Left lung (tissue), 10 donors: ENCODE data around the gene DNMT1. TPM values are rescaled to one million over a fixed set of nuclear protein-coding genes. Genes with fewer than 3 reads are reported as not detected.

Source experiments
- ATAC-seq: fragments of 200-7000 bp; cut with Tn5 transposase; one replicate; pipeline ENCODE4 v1.9.1; 2020; ENCODE audit warnings: moderate library complexity
- DNase-seq, 4 donors: peaks; one replicate each; pipeline ENCODE4 v3.0.0-alpha.2; 2013 to 2020
- H3K27ac ChIP-seq, 2 donors: fragments of 200-600 bp; sonication (generic) in 1 of 2; one replicate each; pipeline versions ENCODE4 v1.5.0 to v1.8.0; 2020 to 2021
- H3K27me3 ChIP-seq, 2 donors: fragments of 200-600 bp; sonication (generic) in 1 of 2; one replicate each; pipeline versions ENCODE4 v1.5.0 to v1.8.0; 2020 to 2021
- H3K36me3 ChIP-seq, 2 donors: fragments of 200-600 bp; sonication (generic) in 1 of 2; one replicate each; pipeline versions ENCODE4 v1.5.0 to v1.8.0; 2020 to 2021
- H3K4me1 ChIP-seq, 2 donors: fragments of 200-600 bp; one replicate each; pipeline ENCODE4 v1.8.0; 2021
- H3K4me3 ChIP-seq, 2 donors: fragments of 200-600 bp; sonication (generic) in 1 of 2; one replicate each; pipeline versions ENCODE4 v1.5.0 to v1.8.0; 2020 to 2021; ENCODE audit warnings: mild to moderate bottlenecking in 1 of 2
- H3K9me3 ChIP-seq, 2 donors: fragments of 200-600 bp; sonication (generic) in 1 of 2; one replicate each; pipeline versions ENCODE4 v1.5.0 to v1.8.0; 2020 to 2021
- CTCF ChIP-seq, 2 donors: fragments of 200-600 bp; sonication (generic) in 1 of 2; IDR thresholded peaks; one replicate each; pipeline versions ENCODE4 v1.5.0 to v1.8.0; 2021; ENCODE audit warnings: antibody characterized with exemption in 2 of 2
- intact Hi-C, 2 donors: fragments of 100-400 bp; cut with DNase I; formaldehyde crosslinking; loops; one replicate each; pipeline versions ENCODE4 v1.11.2 to v1.14.2; 2022
- polyA plus RNA-seq, 6 donors: library from polyadenylated mRNA; unstranded; fragments of 120-200 nt; gene quantifications; one replicate each; pipeline ENCODE4 v1.2.1, GENCODE V29; 2013; ENCODE audit not compliant: insufficient read length in 6 of 6
- total RNA-seq, 2 donors: library from RNA; stranded (reverse); fragmentation: NEBNext Ultra II Directional; extraction: Animal tissue kit (Norgen Biotek cat#: 25700); gene quantifications; one replicate each; pipeline ENCODE4 v1.2.1, GENCODE V29; 2021
- donor health status: DM: no; HTN: yes; CAD: no.
- donor health status: DM: no; HTN: no; CAD: no.

Gene DNMT1
- total and polyA plus RNA-seq, 8 donors: 65.1 to 191 (median 144) TPM

- no peak for TF ChIP-seq CTCF (IDR thresholded peaks at IDR 0.05)
These were observed 57.8 kb downstream of the DNMT1 start for GRCh38 chr19:10136936-10137335.

GRCh38 chr19:10135551-10136334 lies 59.0 kb downstream of the DNMT1 start:
- no peak for TF ChIP-seq CTCF (IDR thresholded peaks at IDR 0.05)
- H3K9me3 ChIP-seq: no peaks in the 10 kb centered on the region
- DNase-seq: peak in 2 of 4 donors; percentile 78 to 86
- H3K27ac ChIP-seq: peak overlapping the region; percentile 41 to 73
- H3K36me3 ChIP-seq: peaks cover 0 to 100% of the 10 kb centered on the region in 2 donors
- H3K4me3 ChIP-seq: peak overlapping the region; percentile 20 to 27
- H3K27me3 ChIP-seq: no peaks in the 10 kb centered on the region
- intact Hi-C loops: no loop called here
- H3K4me1 ChIP-seq: peaks cover 0 to 5% of the 10 kb centered on the region in 2 donors
- ATAC-seq: peak; percentile 88

More at GRCh38 chr19:10136936-10137335, 57.8 kb downstream of the DNMT1 start:
- ATAC-seq (no peak), DNase-seq (no peak)
- intact Hi-C loops: no loop called here
- H3K36me3 ChIP-seq: peaks cover 0 to 100% of the 10 kb centered on the region in 2 donors
- H3K4me1 ChIP-seq: peaks cover 0 to 3% of the 10 kb centered on the region in 2 donors
- no peak overlapping the region for H3K27ac ChIP-seq
- H3K9me3 ChIP-seq: no peaks in the 10 kb centered on the region
- no peak overlapping the region for H3K4me3 ChIP-seq
- H3K27me3 ChIP-seq: no peaks in the 10 kb centered on the region

GRCh38 chr19:10134040-10134439 lies 60.7 kb downstream of the DNMT1 start:
- intact Hi-C loops: no loop called here
- Histone ChIP-seq H3K27me3 (no peaks in the 10 kb centered on the region), H3K36me3 (peaks cover 0 to 100% of the 10 kb centered on the region in 2 donors), H3K9me3 (no peaks in the 10 kb centered on the region), H3K4me1 (peaks cover 0 to 5% of the 10 kb centered on the region in 2 donors), H3K27ac (peak overlapping the region in 1 of 2 donors; percentile 28), H3K4me3 (no peak overlapping the region)
- ATAC-seq (no peak), DNase-seq (no peak)
- no peak for TF ChIP-seq CTCF (IDR thresholded peaks at IDR 0.05)

GRCh38 chr19:10133596-10133995 lies 61.2 kb downstream of the DNMT1 start:
- Histone ChIP-seq H3K36me3 (peaks cover 0 to 100% of the 10 kb centered on the region in 2 donors), H3K4me1 (peaks cover 0 to 5% of the 10 kb centered on the region in 2 donors), H3K4me3 (no peak overlapping the region), H3K9me3 (no peaks in the 10 kb centered on the region), H3K27me3 (no peaks in the 10 kb centered on the region), H3K27ac (peak overlapping the region in 1 of 2 donors; percentile 28)
- intact Hi-C loops: no loop called here
- TF ChIP-seq CTCF (IDR thresholded peaks at IDR 0.05): no peak
- ATAC-seq (no peak), DNase-seq (no peak)

- Histone ChIP-seq H3K9me3 (no peaks in the 10 kb centered on the region), H3K27ac (peak overlapping the region in 1 of 2 donors; percentile 28), H3K36me3 (peaks cover 0 to 100% of the 10 kb centered on the region in 2 donors), H3K27me3 (no peaks in the 10 kb centered on the region), H3K4me1 (peaks cover 0 to 5% of the 10 kb centered on the region in 2 donors), H3K4me3 (no peak overlapping the region)
- ATAC-seq (no peak), DNase-seq (no peak)
- no peak for TF ChIP-seq CTCF (IDR thresholded peaks at IDR 0.05)
- intact Hi-C loops: no loop called here
These were observed 61.8 kb downstream of the DNMT1 start for GRCh38 chr19:10132905-10133304.
